ENCODE data around the gene VCAM1. TPM values are rescaled to one million over a fixed set of nuclear protein-coding genes. Genes with fewer than 3 reads are reported as not detected.

Gene VCAM1
- total and polyA plus RNA-seq, 2 of the 8 experiments (the other 6 are each of a cell fraction or from before 2014, with no cell fraction given), result 0.21 TPM; not detected in 1

GRCh38 chr1:100683448-100684349, 35.8 kb upstream of the VCAM1 start:
- Histone ChIP-seq H3K79me1 (ENCODE audit: low read depth, low read length) (no peaks in the 10 kb centered on the region), H2BK120ac (replicated peaks; ENCODE audit: low read depth, low read length) (no peak overlapping the region), H2AFZ (ENCODE audit: low read length) (0 out of 2 replicates have a peak overlapping the region, but pooled peaks have one; percentile 22), H3K14ac (ENCODE audit: insufficient read length) (no peak overlapping the region), H4K5ac (ENCODE audit: insufficient read length, low read depth, low read length) (no peak overlapping the region), H3K4me1 (replicated peaks in 1 of 4; ENCODE audit: control insufficient read depth in 3 of 4, insufficient read depth in 4 of 4, low read length in 3 of 4) (no peaks in the 10 kb centered on the region), H3K56ac (replicated peaks; ENCODE audit: insufficient read length, low read depth, low read length) (no peak overlapping the region), H3K18ac (ENCODE audit: extremely low read depth, low read length) (no peak overlapping the region), H2BK12ac (ENCODE audit: low read depth, low read length) (no peak overlapping the region), H3K9ac (replicated peaks in 1 of 4; ENCODE audit: extremely low read depth in 1 of 4, low read depth in 3 of 4, low read length in 3 of 4) (no peak overlapping the region), H3K4me3 (ENCODE audit: extremely low read depth in 1 of 4, insufficient read depth in 2 of 4, low read depth in 3 of 4, low read length in 4 of 4) (no peak overlapping the region), H4K20me1 (replicated peaks in 1 of 2; ENCODE audit: control insufficient read depth in 1 of 2, insufficient read depth in 2 of 2, low read length in 2 of 2) (no peaks in the 10 kb centered on the region), H4K8ac (ENCODE audit: extremely low read depth, insufficient read depth, low read length) (no peak overlapping the region), H2BK20ac (ENCODE audit: low read length) (no peak overlapping the region), H4K91ac (replicated peaks; ENCODE audit: insufficient read length, low read length) (no peak overlapping the region), H2BK15ac (ENCODE audit: low read length) (no peak overlapping the region), H3K36me3 (ENCODE audit: control insufficient read depth in 2 of 4, insufficient read depth in 4 of 4, low read length in 3 of 4) (no peaks in the 10 kb centered on the region), H3K23ac (ENCODE audit: insufficient read length) (no peak overlapping the region), H3K4ac (replicated peaks; ENCODE audit: insufficient read length, low read depth, low read length) (no peak overlapping the region), H3K23me2 (ENCODE audit: low read depth, low read length) (no peaks in the 10 kb centered on the region), H3K27me3 (replicated peaks in 1 of 4; ENCODE audit: control insufficient read depth in 3 of 4, extremely low read depth in 1 of 4, insufficient read depth in 3 of 4, low read length in 3 of 4) (no peaks in the 10 kb centered on the region), H3K9me3 (ENCODE audit: insufficient read depth in 2 of 2, low read depth in 1 of 2, low read length in 1 of 2) (no peaks in the 10 kb centered on the region), H2BK5ac (ENCODE audit: low read depth, low read length) (no peak overlapping the region), H3K79me2 (ENCODE audit: control insufficient read depth in 1 of 2, insufficient read depth in 2 of 2, low read length in 2 of 2) (no peaks in the 10 kb centered on the region), H3K27ac (ENCODE audit: low read depth, low read length) (no peak overlapping the region), H2AK5ac (ENCODE audit: low read depth, low read length) (no peak overlapping the region), H3K4me2 (ENCODE audit: insufficient read depth in 1 of 2, low read depth in 2 of 2, low read length in 2 of 2) (no peak overlapping the region)
- WGBS, 2 experiments (ENCODE audit: extremely low coverage in 1 of 2, insufficient coverage in 1 of 2, insufficient read length in 1 of 2, insufficient replicate concordance in 2 of 2, low coverage in 1 of 2, low lambda C conversion rate in 2 of 2, missing lambda C conversion rate in 1 of 2), result 92% methylated on average over 2 of the region's 2 CpGs; no CpG with 5 or more reads in 1 of the 2 experiments
- ChIA-PET POLR2A (ENCODE audit: partially characterized antibody) (no interaction called here), CTCF (ENCODE audit: partially characterized antibody) (interaction anchor here (1.2 kb wide), 1 partner anchor 18 kb away, joined by 3 read pairs; no protein-coding TSS in a partner anchor)
- FAIRE-seq, result no peak
- TF ChIP-seq CHD2 (IDR thresholded peaks at IDR 0.05; ENCODE audit: low read length), result no peak
- TF ChIP-seq TEAD4 (IDR thresholded peaks at IDR 0.05; ENCODE audit: low read depth, low read length), result no peak
- no peak for TF ChIP-seq RFX5 (IDR thresholded peaks at IDR 0.05; ENCODE audit: borderline replicate concordance, low read depth, low read length)
- TF ChIP-seq SIN3A (conservative IDR thresholded peaks at IDR 0.05 in 1 of 2, IDR thresholded peaks at IDR 0.05 in 1 of 2; ENCODE audit: low read depth in 1 of 2, low read length in 2 of 2), result no peak
- TF ChIP-seq HDAC6 (IDR thresholded peaks at IDR 0.05; ENCODE audit: low read depth, low read length), result no peak
- TF ChIP-seq POU5F1 (IDR thresholded peaks at IDR 0.05; ENCODE audit: low read depth, low read length), result no peak
- no peak for TF ChIP-seq TBP (IDR thresholded peaks at IDR 0.05; ENCODE audit: low read depth, low read length)
- no peak for TF ChIP-seq SIX5 (IDR thresholded peaks at IDR 0.05; ENCODE audit: low read depth, low read length)
- no peak for DNase-seq (ENCODE audit: low read depth in 1 of 2, low spot score in 2 of 2)

All from H1 (cell line).